Endothelial cell of umbilical vein (primary cell): ENCODE measurements around the gene PRRG2. TPM values are rescaled to one million over a fixed set of nuclear protein-coding genes. Genes with fewer than 3 reads are reported as not detected.

ENCODE experiments used
- BruUV-seq: library from RNA; stranded (reverse); fragments of 400-500 nt; replicated peaks from 2 replicates; lab custom pipeline; 2021; lab: Mats Ljungman, UMichigan
- CTCF ChIA-PET: fragments of 300-600, 350-600 bp; sonication (Branson Sonifier 250); formaldehyde crosslinking; loops from one replicate; lab custom pipeline; 2021; ENCODE audit warnings: antibody characterized with exemption, inconsistent platforms; lab: Charles Lee
- POLR2A ChIA-PET: fragments of 300-600, 350-600 bp; sonication (Branson Sonifier 250); formaldehyde crosslinking; loops from one replicate; lab custom pipeline; 2021; ENCODE audit warnings: antibody characterized with exemption, inconsistent platforms; lab: Charles Lee
- DNase-seq: peaks from one replicate; pipeline ENCODE4 v3.0.0-alpha.2; 2011; ENCODE audit warnings: low read depth, low spot score
- FAIRE-seq: peaks from 2 replicates; lab custom pipeline; 2011; peaks lifted over from hg19 to GRCh38; lab: Jason Lieb, UNC
- H2AFZ ChIP-seq: 2 replicates; pipeline ENCODE4 v1.6.0; 2012; ENCODE audit warnings: low read depth, low read length, control low read depth, inconsistent platforms
- H3K27ac ChIP-seq: 2 replicates; pipeline ENCODE4 v1.5.1; 2011; ENCODE audit warnings: low read depth, mild to moderate bottlenecking, control low read depth, low read length, moderate library complexity; ENCODE audit not compliant: insufficient read depth
- H3K27me3 ChIP-seq, 2 experiments: 2 replicates each; pipeline versions ENCODE4 v1.6.0 to v1.6.1; 2011; ENCODE audit warnings: low read length in 2 of 2, mixed read lengths in 1 of 2; ENCODE audit not compliant: control insufficient read depth in 2 of 2, insufficient read depth in 2 of 2
- H3K36me3 ChIP-seq, 2 experiments: 2 replicates in 1 of 2; 3 replicates in 1 of 2; pipeline ENCODE4 v1.5.1; 2011; ENCODE audit warnings: low read length in 2 of 2, mild to moderate bottlenecking in 1 of 2, moderate library complexity in 1 of 2; ENCODE audit not compliant: control insufficient read depth in 2 of 2, insufficient read depth in 2 of 2; ENCODE audit errors: extremely low read depth in 1 of 2
- H3K4me1 ChIP-seq: 3 replicates; pipeline ENCODE4 v1.5.1; 2011; ENCODE audit warnings: mild to moderate bottlenecking, low read length; ENCODE audit not compliant: control insufficient read depth, insufficient read depth; ENCODE audit errors: extremely low read depth
- H3K4me2 ChIP-seq: 2 replicates; pipeline ENCODE4 v1.6.1; 2011; ENCODE audit warnings: low read length, control low read depth, mixed read lengths; ENCODE audit not compliant: insufficient read depth
- H3K4me3 ChIP-seq, 3 experiments: fragments of 200-600 bp in 1 of 3; sonication (generic), shearing (Covaris generic) in 1 of 3; replicated peaks in 1 of 3; 2 replicates each; pipeline ENCODE4 v1.5.1; 2011 to 2016; ENCODE audit warnings: control low read depth in 3 of 3, low read length in 3 of 3, mild to moderate bottlenecking in 2 of 3, inconsistent platforms in 1 of 3, low read depth in 1 of 3, moderate library complexity in 1 of 3; ENCODE audit not compliant: insufficient read depth in 1 of 3
- H3K79me2 ChIP-seq: 2 replicates; pipeline ENCODE4 v1.6.0; 2012; ENCODE audit warnings: low read length, inconsistent platforms; ENCODE audit not compliant: control insufficient read depth, insufficient read depth
- H3K9ac ChIP-seq: replicated peaks from 2 replicates; pipeline ENCODE3; 2011; ENCODE audit warnings: low read length, control low read depth; ENCODE audit not compliant: insufficient read depth; ENCODE audit errors: extremely low read depth
- H3K9me1 ChIP-seq: replicated peaks from 3 replicates; pipeline ENCODE4 v1.6.0; 2011; ENCODE audit warnings: mild to moderate bottlenecking, low read length; ENCODE audit not compliant: control insufficient read depth, insufficient read depth; ENCODE audit errors: extremely low read depth
- H3K9me3 ChIP-seq: replicated peaks from 2 replicates; pipeline ENCODE4 v1.5.1; 2012; ENCODE audit warnings: low read length, inconsistent platforms; ENCODE audit not compliant: control insufficient read depth, insufficient read depth
- H4K20me1 ChIP-seq: replicated peaks from 2 replicates; pipeline ENCODE3; 2011; ENCODE audit warnings: mild to moderate bottlenecking, low read length; ENCODE audit not compliant: control insufficient read depth, insufficient read depth; ENCODE audit errors: extremely low read depth
- EZH2 ChIP-seq: IDR thresholded peaks from 2 replicates; pipeline ENCODE4 v1.6.1; 2012; ENCODE audit warnings: borderline replicate concordance, low read depth, mild to moderate bottlenecking, moderate library complexity, low read length, inconsistent platforms; ENCODE audit not compliant: severe bottlenecking
- FOS ChIP-seq: IDR thresholded peaks from 2 replicates; pipeline ENCODE4 v1.6.1; 2011; ENCODE audit warnings: mild to moderate bottlenecking, low read length, moderate library complexity, borderline replicate concordance; ENCODE audit not compliant: insufficient read depth
- GATA2 ChIP-seq: IDR thresholded peaks from 2 replicates; pipeline ENCODE4 v1.7.0; 2011; ENCODE audit warnings: low read depth, mild to moderate bottlenecking, moderate library complexity, mixed read lengths, low read length; ENCODE audit not compliant: insufficient read length, insufficient read depth
- JUN ChIP-seq: IDR thresholded peaks from 2 replicates; pipeline ENCODE4 v1.6.1; 2011; ENCODE audit warnings: borderline replicate concordance, low read depth; ENCODE audit not compliant: insufficient read length, insufficient read depth
- MYC ChIP-seq: IDR thresholded peaks from one replicate; pipeline ENCODE4 v1.6.1; 2011; ENCODE audit warnings: mild to moderate bottlenecking, low read depth, low read length
- POLR2A ChIP-seq: IDR thresholded peaks from 2 replicates; pipeline ENCODE4 v1.6.1; 2012; ENCODE audit warnings: low read depth, mild to moderate bottlenecking, control low read depth, low read length
- POLR2AphosphoS5 ChIP-seq: IDR thresholded peaks from 2 replicates; pipeline ENCODE4 v1.6.1; 2012; ENCODE audit warnings: low read depth, mild to moderate bottlenecking, control low read depth, low read length, moderate library complexity; ENCODE audit not compliant: insufficient read depth
- dilution Hi-C: fragments of 300-500 bp; cut with MboI; formaldehyde crosslinking; loops from one replicate; pipeline ENCODE4 v1.15.0; 2019; ENCODE audit warnings: low sequenced_read_pairs; ENCODE audit not compliant: extremely low pct_ligation_motif_present
- intact Hi-C: fragments of 100-400 bp; cut with micrococcal nuclease; formaldehyde crosslinking; loops from one replicate; pipeline ENCODE4 v1.10.0; 2022
- polyA plus RNA-seq, 4 experiments: library from polyadenylated mRNA; depleted of rRNA in 3 of 4; stranded (reverse) in 3 of 4; unstranded in 1 of 4; fragments of >200 nt; gene quantifications; 2 replicates each; pipeline versions ENCODE4 v1.2.1 to v1.2.3, GENCODE V29; 2011 to 2012; ENCODE audit warnings: missing spikeins in 1 of 4
- total RNA-seq: library from RNA; stranded (reverse); gene quantifications from 2 replicates; pipeline ENCODE4 v1.2.3, GENCODE V29; 2021
- TF ChIP-seq, protein P1 (sequence below), 2 donors: IDR thresholded peaks; 1 replicate in 1 of 2; 2 replicates in 1 of 2; pipeline ENCODE4 v1.5.1; 2011; ENCODE audit warnings: low read length in 2 of 2, mild to moderate bottlenecking in 2 of 2, moderate library complexity in 2 of 2, control low read depth in 1 of 2, inconsistent platforms in 1 of 2, low read depth in 1 of 2; ENCODE audit not compliant: insufficient read depth in 1 of 2; ENCODE audit errors: extremely low read depth in 1 of 2
- TF ChIP-seq, protein P2 (sequence below): IDR thresholded peaks from 2 replicates; pipeline ENCODE4 v1.6.1; 2011; ENCODE audit not compliant: insufficient read depth, insufficient read length

Gene PRRG2
- total and polyA plus RNA-seq, 2 donors (not counting 3 experiments of a cell fraction or from before 2014, with no cell fraction given): 2.6 to 2.9 TPM

DNA sequence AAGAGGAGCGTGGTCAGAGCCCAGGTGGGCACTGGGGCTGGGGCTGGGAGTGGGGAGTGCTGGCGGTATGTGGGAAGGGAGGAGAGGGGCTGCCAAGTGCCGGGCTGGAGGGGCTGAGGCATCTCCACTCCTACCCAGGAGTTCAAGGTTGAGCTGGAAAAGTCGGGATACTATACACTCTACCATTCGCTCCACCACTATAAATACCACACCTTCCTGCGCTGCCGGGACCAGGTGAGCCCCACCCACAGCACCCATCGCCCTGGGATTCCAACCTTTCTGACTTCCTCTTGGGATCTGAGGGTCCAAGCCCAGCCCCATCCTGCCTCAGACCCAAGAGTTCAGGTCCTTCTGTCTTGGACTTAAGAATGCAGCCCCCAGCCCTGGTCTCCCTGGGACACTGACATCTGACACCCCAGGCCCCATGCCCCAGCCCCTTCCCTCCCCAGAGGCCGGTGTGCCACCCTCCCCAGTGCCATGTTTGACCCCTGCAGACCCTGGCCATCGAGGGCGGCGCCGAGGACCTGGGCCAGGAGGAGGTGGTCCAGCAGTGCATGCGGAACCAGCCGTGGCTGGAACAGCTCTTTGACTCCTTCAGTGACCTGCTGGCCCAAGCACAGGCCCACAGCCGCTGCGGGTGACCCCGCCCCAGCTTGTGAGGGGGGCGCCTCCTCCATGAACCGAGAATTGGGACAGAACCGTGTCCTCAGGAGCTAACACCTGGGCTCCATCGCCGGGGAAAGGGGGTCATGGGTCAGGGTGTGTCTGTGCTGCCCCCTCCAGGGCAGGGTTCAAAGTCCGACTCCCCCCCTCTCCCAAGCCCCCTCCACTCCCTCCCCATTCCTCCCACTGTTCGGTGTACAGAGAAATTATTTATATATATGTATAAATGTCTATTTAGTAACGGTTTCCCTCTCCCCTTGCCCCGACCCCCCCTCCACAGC, 44.1 kb downstream of the PRRG2 start:
- no peak for FAIRE-seq
- TF ChIP-seq JUN (no peak), MYC (no peak), FOS (no peak), POLR2AphosphoS5 (no peak), POLR2A (no peak), EZH2 (no peak), GATA2 (no peak)
- TF ChIP-seq, protein P1, sequence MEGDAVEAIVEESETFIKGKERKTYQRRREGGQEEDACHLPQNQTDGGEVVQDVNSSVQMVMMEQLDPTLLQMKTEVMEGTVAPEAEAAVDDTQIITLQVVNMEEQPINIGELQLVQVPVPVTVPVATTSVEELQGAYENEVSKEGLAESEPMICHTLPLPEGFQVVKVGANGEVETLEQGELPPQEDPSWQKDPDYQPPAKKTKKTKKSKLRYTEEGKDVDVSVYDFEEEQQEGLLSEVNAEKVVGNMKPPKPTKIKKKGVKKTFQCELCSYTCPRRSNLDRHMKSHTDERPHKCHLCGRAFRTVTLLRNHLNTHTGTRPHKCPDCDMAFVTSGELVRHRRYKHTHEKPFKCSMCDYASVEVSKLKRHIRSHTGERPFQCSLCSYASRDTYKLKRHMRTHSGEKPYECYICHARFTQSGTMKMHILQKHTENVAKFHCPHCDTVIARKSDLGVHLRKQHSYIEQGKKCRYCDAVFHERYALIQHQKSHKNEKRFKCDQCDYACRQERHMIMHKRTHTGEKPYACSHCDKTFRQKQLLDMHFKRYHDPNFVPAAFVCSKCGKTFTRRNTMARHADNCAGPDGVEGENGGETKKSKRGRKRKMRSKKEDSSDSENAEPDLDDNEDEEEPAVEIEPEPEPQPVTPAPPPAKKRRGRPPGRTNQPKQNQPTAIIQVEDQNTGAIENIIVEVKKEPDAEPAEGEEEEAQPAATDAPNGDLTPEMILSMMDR (IDR thresholded peaks at IDR 0.05; ENCODE audit: extremely low read depth in 1 of 2, insufficient read depth in 1 of 2, low read depth in 1 of 2, low read length in 2 of 2): no peak
- TF ChIP-seq, protein P2, sequence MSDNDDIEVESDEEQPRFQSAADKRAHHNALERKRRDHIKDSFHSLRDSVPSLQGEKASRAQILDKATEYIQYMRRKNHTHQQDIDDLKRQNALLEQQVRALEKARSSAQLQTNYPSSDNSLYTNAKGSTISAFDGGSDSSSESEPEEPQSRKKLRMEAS: no peak
- Histone ChIP-seq H2AFZ (no peak overlapping the region), H4K20me1 (no peaks in the 10 kb centered on the region), H3K4me2 (no peak overlapping the region), H3K79me2 (no peaks in the 10 kb centered on the region), H3K27me3 (no peaks in the 10 kb centered on the region), H3K9ac (no peak overlapping the region), H3K4me3 (no peak overlapping the region), H3K9me3 (no peaks in the 10 kb centered on the region), H3K4me1 (no peaks in the 10 kb centered on the region), H3K27ac (no peak overlapping the region), H3K9me1 (no peaks in the 10 kb centered on the region), H3K36me3 (peaks cover under 1 to 21% of the 10 kb centered on the region in 2 experiments)
- BruUV-seq: TSS peak; percentile 47
- POLR2A ChIA-PET: no interaction called here
- intact Hi-C loops (no loop called here), dilution Hi-C loops (no loop called here)
- no peak for DNase-seq
- CTCF ChIA-PET: interaction anchor here (1.0 kb wide), 1 partner anchor 15 kb away, joined by 3 read pairs; no protein-coding TSS in a partner anchor
